OCI-LY1 (cell line): ENCODE data around the gene ICAM4.

ENCODE experiments used
- EZH2 ChIP-seq: fragments of 200-600 bp; sonication (generic), shearing (Covaris generic); IDR thresholded peaks from 2 replicates; pipeline ENCODE4 v1.8.0; 2017; ENCODE audit warnings: borderline replicate concordance, mixed run types, mild to moderate bottlenecking, antibody characterized with exemption, low read length, moderate library complexity, mixed read lengths
- TF ChIP-seq, protein P1 (sequence below): fragments of 200-600 bp; sonication (generic), shearing (Covaris generic); IDR thresholded peaks from 2 replicates; pipeline ENCODE4 v1.5.1; 2017; ENCODE audit warnings: mild to moderate bottlenecking, antibody characterized with exemption, low read length, moderate library complexity, mixed read lengths

DNA sequence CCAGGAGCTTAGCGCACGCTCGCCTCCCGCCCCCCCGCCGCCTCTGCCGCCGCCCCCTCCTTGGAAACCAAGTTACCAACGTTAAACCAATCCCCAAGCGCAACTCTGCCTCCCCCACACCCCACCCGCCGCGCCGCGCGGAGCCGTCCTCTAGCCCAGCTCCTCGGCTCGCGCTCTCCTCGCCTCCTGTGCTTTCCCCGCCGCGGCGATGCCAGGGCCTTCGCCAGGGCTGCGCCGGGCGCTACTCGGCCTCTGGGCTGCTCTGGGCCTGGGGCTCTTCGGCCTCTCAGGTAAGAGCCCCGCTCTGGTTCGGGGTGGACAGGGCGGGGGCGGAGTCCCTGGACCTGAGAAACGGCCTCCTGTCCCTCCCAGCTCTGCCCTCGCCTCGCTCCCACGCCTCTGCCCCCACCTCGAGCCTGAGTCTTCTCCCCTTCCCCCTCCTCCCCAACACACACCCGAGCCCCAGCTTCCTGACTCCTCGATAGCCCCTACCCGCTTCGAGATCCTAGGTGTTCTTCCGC lies 3.1 kb downstream of the ICAM4 start, which contains the start of gene ICAM5:
- TF ChIP-seq, protein P1, sequence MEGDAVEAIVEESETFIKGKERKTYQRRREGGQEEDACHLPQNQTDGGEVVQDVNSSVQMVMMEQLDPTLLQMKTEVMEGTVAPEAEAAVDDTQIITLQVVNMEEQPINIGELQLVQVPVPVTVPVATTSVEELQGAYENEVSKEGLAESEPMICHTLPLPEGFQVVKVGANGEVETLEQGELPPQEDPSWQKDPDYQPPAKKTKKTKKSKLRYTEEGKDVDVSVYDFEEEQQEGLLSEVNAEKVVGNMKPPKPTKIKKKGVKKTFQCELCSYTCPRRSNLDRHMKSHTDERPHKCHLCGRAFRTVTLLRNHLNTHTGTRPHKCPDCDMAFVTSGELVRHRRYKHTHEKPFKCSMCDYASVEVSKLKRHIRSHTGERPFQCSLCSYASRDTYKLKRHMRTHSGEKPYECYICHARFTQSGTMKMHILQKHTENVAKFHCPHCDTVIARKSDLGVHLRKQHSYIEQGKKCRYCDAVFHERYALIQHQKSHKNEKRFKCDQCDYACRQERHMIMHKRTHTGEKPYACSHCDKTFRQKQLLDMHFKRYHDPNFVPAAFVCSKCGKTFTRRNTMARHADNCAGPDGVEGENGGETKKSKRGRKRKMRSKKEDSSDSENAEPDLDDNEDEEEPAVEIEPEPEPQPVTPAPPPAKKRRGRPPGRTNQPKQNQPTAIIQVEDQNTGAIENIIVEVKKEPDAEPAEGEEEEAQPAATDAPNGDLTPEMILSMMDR, result no peak
- no peak for TF ChIP-seq EZH2
